HG02571 (cell line): ENCODE results near the gene FNDC3B.
"Not testable (repeated sequence)": the region's sequence is repeated elsewhere in the genome, so short reads cannot be mapped to it uniquely, and the experiment has no call there.

Experiments used
- ATAC-seq: cut with Tn5 transposase; IDR thresholded peaks from one replicate; pipeline ENCODE4 v1.9.1; 2021; ENCODE audit warnings: mild to moderate bottlenecking, moderate library complexity; ENCODE audit not compliant: unreplicated experiment

FNDC3B gene

GRCh38 chr3:172351895-172352466 lies 312.6 kb downstream of the FNDC3B start:
- ATAC-seq = no peak

GRCh38 chr3:172352786-172353185 lies 313.4 kb downstream of the FNDC3B start:
- no peak for ATAC-seq

- ATAC-seq = no peak
Observed at GRCh38 chr3:172354931-172355499, 315.6 kb downstream of the FNDC3B start.

GRCh38 chr3:172355836-172356235 lies 316.5 kb downstream of the FNDC3B start:
- no peak for ATAC-seq

- ATAC-seq = no peak
Observed at GRCh38 chr3:172356427-172356826, 317.0 kb downstream of the FNDC3B start.

- ATAC-seq = no peak
Observed at GRCh38 chr3:172357850-172358754, 318.7 kb downstream of the FNDC3B start.

GRCh38 chr3:172359231-172359630 lies 319.9 kb downstream of the FNDC3B start:
- no peak for ATAC-seq

- no peak for ATAC-seq
Observed at GRCh38 chr3:172359996-172360395, 320.6 kb downstream of the FNDC3B start.

GRCh38 chr3:172362583-172362982 lies 323.2 kb downstream of the FNDC3B start:
- no peak for ATAC-seq

- ATAC-seq = no peak
Observed at GRCh38 chr3:172364374-172365027, 325.1 kb downstream of the FNDC3B start.

- no peak for ATAC-seq
Observed at GRCh38 chr3:172365028-172365567, 325.7 kb downstream of the FNDC3B start.

GRCh38 chr3:172367205-172368105 lies 328.1 kb downstream of the FNDC3B start:
- ATAC-seq = no peak

GRCh38 chr3:172368556-172368955 lies 329.2 kb downstream of the FNDC3B start:
- ATAC-seq = not testable (repeated sequence)

- ATAC-seq = no peak
Observed at GRCh38 chr3:172369590-172370259, 330.3 kb downstream of the FNDC3B start.

- ATAC-seq = no peak
Observed at GRCh38 chr3:172370419-172370818, 331.0 kb downstream of the FNDC3B start.

- ATAC-seq = no peak
Observed at GRCh38 chr3:172371544-172371943, 332.2 kb downstream of the FNDC3B start.

GRCh38 chr3:172372895-172373294 lies 333.5 kb downstream of the FNDC3B start:
- no peak for ATAC-seq

GRCh38 chr3:172373912-172374311 lies 334.5 kb downstream of the FNDC3B start:
- ATAC-seq = no peak

GRCh38 chr3:172375206-172375850 lies 335.9 kb downstream of the FNDC3B start:
- ATAC-seq = no peak
